Kidney (tissue), 14 donors: ENCODE results near the gene SLC17A9. TPM values are rescaled to one million over a fixed set of nuclear protein-coding genes. Genes with fewer than 3 reads are reported as not detected.

Experiments used
- DNase-seq, 5 donors: peaks; one replicate each; pipeline ENCODE4 v3.0.0-alpha.2; 2013 to 2020
- FAIRE-seq: peaks from 2 replicates; lab custom pipeline; 2012; peaks lifted over from hg19 to GRCh38; lab: Jason Lieb, UNC
- H3K27ac ChIP-seq, 2 donors: one replicate each; pipeline ENCODE4 v1.7.0; 2013; ENCODE audit warnings: low read depth in 2 of 2, low read length in 2 of 2, inconsistent platforms in 1 of 2
- H3K27me3 ChIP-seq: one replicate; pipeline ENCODE4 v1.7.1; 2013; ENCODE audit warnings: low read length, inconsistent platforms; ENCODE audit not compliant: control insufficient read depth, insufficient read depth
- H3K36me3 ChIP-seq, 3 donors: one replicate each; pipeline versions ENCODE4 v1.7.0 to v1.7.1; 2013; ENCODE audit warnings: low read length in 3 of 3, control low read depth in 1 of 3, inconsistent platforms in 1 of 3; ENCODE audit not compliant: insufficient read depth in 3 of 3, control insufficient read depth in 2 of 3
- H3K4me1 ChIP-seq, 3 donors: one replicate each; pipeline versions ENCODE4 v1.7.0 to v1.7.1; 2013; ENCODE audit warnings: low read length in 3 of 3, inconsistent platforms in 1 of 3, low read depth in 1 of 3; ENCODE audit not compliant: control insufficient read depth in 2 of 3, insufficient read depth in 2 of 3
- H3K4me3 ChIP-seq, 3 donors: one replicate each; pipeline versions ENCODE4 v1.7.0 to v1.8.1; 2013; ENCODE audit warnings: low read length in 3 of 3, control low read depth in 1 of 3, inconsistent platforms in 1 of 3
- H3K9ac ChIP-seq, 3 donors: one replicate each; pipeline versions ENCODE4 v1.7.0 to v1.7.1; 2013; ENCODE audit warnings: low read length in 3 of 3, control low read depth in 1 of 3, inconsistent platforms in 1 of 3
- H3K9me3 ChIP-seq, 3 donors: one replicate each; pipeline versions ENCODE4 v1.7.0 to v1.7.1; 2013; ENCODE audit warnings: low read length in 3 of 3, control low read depth in 1 of 3, inconsistent platforms in 1 of 3; ENCODE audit not compliant: control insufficient read depth in 2 of 3, insufficient read depth in 1 of 3
- intact Hi-C: fragments of 100-400 bp; cut with DNase I; formaldehyde crosslinking; loops from one replicate; pipeline ENCODE4 v1.11.1; 2022
- polyA plus RNA-seq: library from polyadenylated mRNA; stranded (reverse); fragments of 350-450 nt; fragmentation: Illumina TruSeq; extraction: RNeasy Lipid Tissue Mini Kit (QIAGEN cat#74804); gene quantifications from one replicate; pipeline ENCODE4 v1.2.3, GENCODE V29; 2014; ENCODE audit warnings: low read depth, low replicate concordance; ENCODE audit not compliant: insufficient read depth
- total RNA-seq: library from RNA; stranded (reverse); fragmentation: NEBNext Ultra II Directional; extraction: Animal tissue kit (Norgen Biotek cat#: 25700); gene quantifications from one replicate; pipeline ENCODE4 v1.2.1, GENCODE V29; 2021
- TF ChIP-seq, protein P1 (sequence below): IDR thresholded peaks from 3 replicates; pipeline ENCODE4 v1.5.1; 2012; ENCODE audit warnings: mild to moderate bottlenecking, moderate library complexity, borderline replicate concordance; ENCODE audit not compliant: insufficient read depth; ENCODE audit errors: extremely low read depth
- donor health status: control.
- donor health status: control.
- donor health status: control.
- donor health status: control.
- donor health status: control.
- donor health status: DM: yes; HTN: yes; CAD: no.
- donor health status: Normal renal cell carcinoma (clear cell type).

The SLC17A9 gene
- total and polyA plus RNA-seq, 2 donors from 2014 or later = 2.0 to 9.5 TPM

GRCh38 chr20:62935204-62935967 lies 17.1 kb upstream of the SLC17A9 start:
- TF ChIP-seq, protein P1, sequence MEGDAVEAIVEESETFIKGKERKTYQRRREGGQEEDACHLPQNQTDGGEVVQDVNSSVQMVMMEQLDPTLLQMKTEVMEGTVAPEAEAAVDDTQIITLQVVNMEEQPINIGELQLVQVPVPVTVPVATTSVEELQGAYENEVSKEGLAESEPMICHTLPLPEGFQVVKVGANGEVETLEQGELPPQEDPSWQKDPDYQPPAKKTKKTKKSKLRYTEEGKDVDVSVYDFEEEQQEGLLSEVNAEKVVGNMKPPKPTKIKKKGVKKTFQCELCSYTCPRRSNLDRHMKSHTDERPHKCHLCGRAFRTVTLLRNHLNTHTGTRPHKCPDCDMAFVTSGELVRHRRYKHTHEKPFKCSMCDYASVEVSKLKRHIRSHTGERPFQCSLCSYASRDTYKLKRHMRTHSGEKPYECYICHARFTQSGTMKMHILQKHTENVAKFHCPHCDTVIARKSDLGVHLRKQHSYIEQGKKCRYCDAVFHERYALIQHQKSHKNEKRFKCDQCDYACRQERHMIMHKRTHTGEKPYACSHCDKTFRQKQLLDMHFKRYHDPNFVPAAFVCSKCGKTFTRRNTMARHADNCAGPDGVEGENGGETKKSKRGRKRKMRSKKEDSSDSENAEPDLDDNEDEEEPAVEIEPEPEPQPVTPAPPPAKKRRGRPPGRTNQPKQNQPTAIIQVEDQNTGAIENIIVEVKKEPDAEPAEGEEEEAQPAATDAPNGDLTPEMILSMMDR = no peak
- FAIRE-seq (no peak), DNase-seq (no peak)
- peak overlapping the region in 1 of 3 donors; percentile 1 for H3K4me3 ChIP-seq
- H3K36me3 ChIP-seq = peaks cover 4 to 7% (median 5%) of the 10 kb centered on the region in 3 donors
- H3K4me1 ChIP-seq = peaks cover 0 to 18% (median 2%) of the 10 kb centered on the region in 3 donors
- intact Hi-C loops = no loop called here
- H3K27me3 ChIP-seq = no peaks in the 10 kb centered on the region
- no peaks in the 10 kb centered on the region for H3K9me3 ChIP-seq
- no peak overlapping the region for H3K27ac ChIP-seq
- H3K9ac ChIP-seq = no peak overlapping the region

- FAIRE-seq (no peak), DNase-seq (no peak)
- H3K4me3 ChIP-seq = peak overlapping the region in 1 of 3 donors; percentile 89
- intact Hi-C loops = no loop called here
- no peak overlapping the region for H3K27ac ChIP-seq
- TF ChIP-seq, protein P1 = no peak
- no peaks in the 10 kb centered on the region for H3K9me3 ChIP-seq
- no peak overlapping the region for H3K9ac ChIP-seq
- no peaks in the 10 kb centered on the region for H3K27me3 ChIP-seq
- peaks cover 4 to 7% (median 5%) of the 10 kb centered on the region in 3 donors for H3K36me3 ChIP-seq
- peaks cover 0 to 18% (median 2%) of the 10 kb centered on the region in 3 donors for H3K4me1 ChIP-seq
Observed at GRCh38 chr20:62935968-62936585, 16.4 kb upstream of the SLC17A9 start.

DNA sequence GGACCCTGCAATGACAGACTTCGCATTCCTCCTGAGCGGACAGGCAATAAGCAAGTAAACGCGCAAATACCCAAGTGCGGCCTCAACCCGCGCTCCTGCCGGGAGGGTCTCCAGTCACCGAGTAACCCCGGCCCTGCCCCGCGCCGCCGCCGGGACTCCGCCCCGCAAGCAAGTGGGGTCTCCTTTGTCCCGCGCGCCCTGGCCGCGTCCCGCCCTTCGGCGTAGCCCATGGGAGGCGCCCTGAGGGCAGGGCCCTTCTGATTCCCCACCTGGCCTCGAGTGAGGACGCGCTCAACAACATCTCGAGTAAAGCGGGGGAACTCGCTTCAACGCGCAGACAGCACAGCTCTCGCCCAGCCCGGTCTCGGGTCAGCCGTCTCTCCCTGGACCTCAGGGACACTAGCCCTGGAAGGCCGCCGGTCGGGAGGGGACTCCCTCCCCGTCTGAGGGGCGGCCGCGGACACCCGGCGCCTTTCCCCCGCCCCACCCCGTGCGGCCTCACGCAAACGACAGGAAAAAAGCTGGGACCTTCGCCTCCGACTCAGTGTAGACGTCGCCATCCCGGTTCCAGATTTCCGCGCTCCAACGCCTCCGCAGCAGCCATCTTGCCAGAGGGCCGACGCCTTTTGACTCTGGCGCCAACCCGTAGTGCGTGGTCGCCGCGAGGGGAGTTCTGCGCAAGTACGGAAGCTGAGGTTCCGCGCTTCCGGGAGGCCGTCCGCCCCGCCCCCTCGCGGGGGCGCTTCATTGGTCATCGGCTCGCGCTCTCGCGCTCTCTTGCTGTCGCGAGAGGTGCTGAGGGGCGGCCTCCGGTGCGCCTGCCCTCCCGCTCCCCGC lies 15.0 kb upstream of the SLC17A9 start:
- FAIRE-seq (no peak), DNase-seq (peak; percentile 97 to 99 (median 98))
- TF ChIP-seq, protein P1 = no peak
- Histone ChIP-seq H3K4me3 (peak overlapping the region; percentile 80 to 89 (median 89)), H3K4me1 (peaks cover 0 to 18% (median 2%) of the 10 kb centered on the region in 3 donors), H3K27me3 (no peaks in the 10 kb centered on the region), H3K9ac (peak overlapping the region; percentile 78 to 95 (median 85)), H3K36me3 (peaks cover 4 to 8% (median 7%) of the 10 kb centered on the region in 3 donors), H3K9me3 (no peaks in the 10 kb centered on the region), H3K27ac (peak overlapping the region; percentile 76 to 88)
- intact Hi-C loops = no loop called here
